Keratinocyte (primary cell): ENCODE measurements around the gene BBS9. TPM values are rescaled to one million over a fixed set of nuclear protein-coding genes. Genes with fewer than 3 reads are reported as not detected.

Experiments used
- DNase-seq: peaks from one replicate; pipeline ENCODE4 v3.0.0-alpha.2; 2011; ENCODE audit warnings: low read depth, missing footprints, low spot score
- FAIRE-seq: peaks from 2 replicates; lab custom pipeline; 2011; peaks lifted over from hg19 to GRCh38; lab: Jason Lieb, UNC
- H2AFZ ChIP-seq: 2 replicates; pipeline ENCODE4 v1.6.0; 2012; ENCODE audit warnings: low read length, control low read depth, inconsistent platforms; ENCODE audit not compliant: control insufficient read depth
- H3K27ac ChIP-seq: 2 replicates; pipeline ENCODE4 v1.5.1; 2011; ENCODE audit warnings: low read length; ENCODE audit not compliant: control insufficient read depth, insufficient read depth
- H3K27me3 ChIP-seq: 3 replicates; pipeline ENCODE4 v1.6.0; 2011; ENCODE audit warnings: low read length; ENCODE audit not compliant: control insufficient read depth, insufficient read depth; ENCODE audit errors: extremely low read depth
- H3K36me3 ChIP-seq, 2 experiments: 2 replicates in 1 of 2; 3 replicates in 1 of 2; pipeline ENCODE4 v1.5.1; 2011; ENCODE audit warnings: low read length in 2 of 2, mild to moderate bottlenecking in 1 of 2; ENCODE audit not compliant: control insufficient read depth in 2 of 2, insufficient read depth in 2 of 2; ENCODE audit errors: extremely low read depth in 1 of 2
- H3K4me1 ChIP-seq: 3 replicates; pipeline ENCODE4 v1.5.1; 2011; ENCODE audit warnings: low read length; ENCODE audit not compliant: control insufficient read depth, insufficient read depth; ENCODE audit errors: extremely low read depth
- H3K4me2 ChIP-seq: 3 replicates; pipeline ENCODE4 v1.6.0; 2011; ENCODE audit warnings: low read depth, low read length; ENCODE audit not compliant: control insufficient read depth, insufficient read depth; ENCODE audit errors: extremely low read depth
- H3K4me3 ChIP-seq, 3 experiments: fragments of 200-600 bp in 1 of 3; sonication (generic) in 1 of 3; 2 replicates in 2 of 3; 3 replicates in 1 of 3; pipeline ENCODE4 v1.5.1; 2011 to 2016; ENCODE audit warnings: low read length in 3 of 3, mild to moderate bottlenecking in 3 of 3, control low read depth in 2 of 3, inconsistent platforms in 1 of 3, low read depth in 1 of 3, mixed read lengths in 1 of 3, mixed run types in 1 of 3, moderate library complexity in 1 of 3; ENCODE audit not compliant: control insufficient read depth in 2 of 3, insufficient read depth in 2 of 3; ENCODE audit errors: extremely low read depth in 1 of 3
- H3K79me2 ChIP-seq: 2 replicates; pipeline ENCODE4 v1.6.0; 2012; ENCODE audit warnings: low read length; ENCODE audit not compliant: control insufficient read depth, insufficient read depth
- H3K9ac ChIP-seq: 3 replicates; pipeline ENCODE4 v1.6.0; 2011; ENCODE audit warnings: low read length; ENCODE audit not compliant: control insufficient read depth, insufficient read depth; ENCODE audit errors: extremely low read depth
- H3K9me1 ChIP-seq: 3 replicates; pipeline ENCODE4 v1.6.0; 2011; ENCODE audit warnings: low read length; ENCODE audit not compliant: control insufficient read depth, insufficient read depth; ENCODE audit errors: extremely low read depth
- H3K9me3 ChIP-seq: 2 replicates; pipeline ENCODE4 v1.5.1; 2012; ENCODE audit warnings: low read depth, low read length; ENCODE audit not compliant: control insufficient read depth
- H4K20me1 ChIP-seq: 3 replicates; pipeline ENCODE4 v1.6.0; 2011; ENCODE audit warnings: low read length; ENCODE audit not compliant: control insufficient read depth, insufficient read depth; ENCODE audit errors: extremely low read depth
- EZH2 ChIP-seq: IDR thresholded peaks from one replicate; pipeline ENCODE4 v1.6.1; 2012; ENCODE audit warnings: inconsistent platforms, mild to moderate bottlenecking, low read length, moderate library complexity
- dilution Hi-C: fragments of 300-500 bp; cut with MboI; formaldehyde crosslinking; loops from one replicate; pipeline ENCODE4 v1.7.0; 2020; ENCODE audit warnings: low sequenced_read_pairs; ENCODE audit not compliant: extremely low pct_ligation_motif_present
- polyA plus RNA-seq, 5 experiments: library from polyadenylated mRNA; depleted of rRNA in 3 of 5; stranded (reverse) in 3 of 5; stranded (forward) in 1 of 5; unstranded in 1 of 5; fragments of >200 nt; gene quantifications; 1 replicate in 1 of 5; 2 replicates in 3 of 5; 3 replicates in 1 of 5; pipeline versions ENCODE4 v1.2.1 to v1.2.3, GENCODE V29; 2011 to 2012; ENCODE audit warnings: missing spikeins in 2 of 5, low read depth in 1 of 5, low replicate concordance in 1 of 5
- TF ChIP-seq, protein P1 (sequence below), 3 experiments: IDR thresholded peaks in 1 of 3; conservative IDR thresholded peaks in 1 of 3; optimal IDR thresholded peaks in 1 of 3; 2 replicates in 2 of 3; 3 replicates in 1 of 3; pipeline versions ENCODE3 to v1.5.1; 2011; ENCODE audit warnings: low read length in 3 of 3, mild to moderate bottlenecking in 3 of 3, moderate library complexity in 2 of 3, control low read depth in 1 of 3, inconsistent platforms in 1 of 3; ENCODE audit not compliant: insufficient read depth in 2 of 3; ENCODE audit errors: extremely low read depth in 1 of 3

BBS9 gene
- polyA plus RNA-seq, 1 donor (not counting 4 experiments of a cell fraction or from before 2014, with no cell fraction given), result 7.6 TPM

DNA sequence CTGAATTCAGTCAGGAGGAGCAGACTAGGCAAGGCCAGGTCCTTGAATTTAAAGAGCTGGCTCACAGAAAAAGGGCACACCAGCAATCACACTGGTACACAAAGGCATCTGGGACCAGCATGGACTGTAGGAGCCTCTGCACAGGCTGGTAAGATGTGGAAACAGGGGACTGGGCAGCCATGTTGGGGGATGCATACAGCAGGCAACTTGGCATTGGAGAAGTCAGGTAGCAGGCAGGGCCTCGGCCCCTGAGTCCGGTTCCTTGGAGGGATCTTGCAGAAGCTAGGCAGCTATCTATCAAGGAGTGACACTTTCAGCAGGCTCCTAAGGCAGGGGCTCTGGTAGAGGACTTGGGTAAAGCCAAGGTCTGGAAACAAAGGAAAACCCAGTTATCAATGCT, 399.7 kb downstream of the BBS9 start:
- Histone ChIP-seq H3K4me3 (no peak overlapping the region), H3K9me3 (no peaks in the 10 kb centered on the region)
- dilution Hi-C loops, result no loop called here

DNA sequence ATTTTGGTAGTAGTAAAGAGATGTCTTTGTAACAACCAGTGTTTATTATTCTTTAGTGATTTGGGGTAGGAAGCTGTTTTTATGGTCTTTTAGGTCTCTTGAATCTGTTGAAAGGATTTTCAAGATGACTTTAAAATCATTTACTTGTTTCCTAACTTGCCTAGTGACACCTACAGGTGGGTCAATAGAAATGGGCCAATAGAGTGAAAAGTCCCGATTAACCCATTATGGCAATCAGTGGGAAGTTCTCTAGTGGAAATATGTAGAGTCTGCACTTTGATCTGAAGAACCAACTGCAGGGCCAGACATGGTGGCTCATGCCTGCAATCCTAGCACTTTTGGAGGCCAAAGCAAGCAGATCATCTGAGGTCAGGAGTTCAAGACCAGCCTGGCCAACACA, 401.3 kb downstream of the BBS9 start:
- Histone ChIP-seq H3K27me3 (no peaks in the 10 kb centered on the region), H3K4me3 (no peak overlapping the region), H3K36me3 (no peaks in the 10 kb centered on the region), H4K20me1 (no peaks in the 10 kb centered on the region), H3K79me2 (no peaks in the 10 kb centered on the region), H3K27ac (no peak overlapping the region), H3K4me2 (no peak overlapping the region), H3K9me1 (no peaks in the 10 kb centered on the region), H3K9me3 (no peaks in the 10 kb centered on the region), H3K4me1 (no peaks in the 10 kb centered on the region), H2AFZ (no peak overlapping the region), H3K9ac (no peak overlapping the region)
- TF ChIP-seq EZH2, result no peak
- TF ChIP-seq, protein P1, sequence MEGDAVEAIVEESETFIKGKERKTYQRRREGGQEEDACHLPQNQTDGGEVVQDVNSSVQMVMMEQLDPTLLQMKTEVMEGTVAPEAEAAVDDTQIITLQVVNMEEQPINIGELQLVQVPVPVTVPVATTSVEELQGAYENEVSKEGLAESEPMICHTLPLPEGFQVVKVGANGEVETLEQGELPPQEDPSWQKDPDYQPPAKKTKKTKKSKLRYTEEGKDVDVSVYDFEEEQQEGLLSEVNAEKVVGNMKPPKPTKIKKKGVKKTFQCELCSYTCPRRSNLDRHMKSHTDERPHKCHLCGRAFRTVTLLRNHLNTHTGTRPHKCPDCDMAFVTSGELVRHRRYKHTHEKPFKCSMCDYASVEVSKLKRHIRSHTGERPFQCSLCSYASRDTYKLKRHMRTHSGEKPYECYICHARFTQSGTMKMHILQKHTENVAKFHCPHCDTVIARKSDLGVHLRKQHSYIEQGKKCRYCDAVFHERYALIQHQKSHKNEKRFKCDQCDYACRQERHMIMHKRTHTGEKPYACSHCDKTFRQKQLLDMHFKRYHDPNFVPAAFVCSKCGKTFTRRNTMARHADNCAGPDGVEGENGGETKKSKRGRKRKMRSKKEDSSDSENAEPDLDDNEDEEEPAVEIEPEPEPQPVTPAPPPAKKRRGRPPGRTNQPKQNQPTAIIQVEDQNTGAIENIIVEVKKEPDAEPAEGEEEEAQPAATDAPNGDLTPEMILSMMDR (optimal IDR thresholded peaks at IDR 0.05 in 1 of 3, IDR thresholded peaks at IDR 0.05 in 1 of 3, conservative IDR thresholded peaks at IDR 0.05 in 1 of 3; ENCODE audit: extremely low read depth in 1 of 3, insufficient read depth in 2 of 3, low read length in 3 of 3), result no peak
- FAIRE-seq (no peak), DNase-seq (no peak)
- dilution Hi-C loops, result no loop called here

More for the DNA sequence above, 399.7 kb downstream of the BBS9 start:
- TF ChIP-seq, protein P1 (optimal IDR thresholded peaks at IDR 0.05 in 1 of 3, IDR thresholded peaks at IDR 0.05 in 1 of 3, conservative IDR thresholded peaks at IDR 0.05 in 1 of 3; ENCODE audit: extremely low read depth in 1 of 3, insufficient read depth in 2 of 3, low read length in 3 of 3), result no peak
- no peak for TF ChIP-seq EZH2
- Histone ChIP-seq H3K36me3 (no peaks in the 10 kb centered on the region), H3K9ac (no peak overlapping the region), H4K20me1 (no peaks in the 10 kb centered on the region), H3K9me1 (no peaks in the 10 kb centered on the region), H3K4me2 (no peak overlapping the region), H3K4me1 (no peaks in the 10 kb centered on the region), H3K27me3 (no peaks in the 10 kb centered on the region), H2AFZ (no peak overlapping the region), H3K79me2 (no peaks in the 10 kb centered on the region), H3K27ac (no peak overlapping the region)
- FAIRE-seq (no peak), DNase-seq (no peak)
